GM21390 (cell line): Measurements from ENCODE around the gene CMSS1.

Experiments used
- ATAC-seq: cut with Tn5 transposase; IDR thresholded peaks from one replicate; pipeline ENCODE4 v1.9.1; 2021; ENCODE audit not compliant: unreplicated experiment

The CMSS1 gene

GRCh38 chr3:99978221-99978620 lies 160.6 kb downstream of the CMSS1 start:
- ATAC-seq: no peak

GRCh38 chr3:99980606-99981005 lies 162.9 kb downstream of the CMSS1 start:
- ATAC-seq: no peak

- no peak for ATAC-seq
Observed at GRCh38 chr3:99981138-99981537, 163.5 kb downstream of the CMSS1 start.

GRCh38 chr3:99982650-99983049 lies 165.0 kb downstream of the CMSS1 start:
- ATAC-seq: no peak

DNA sequence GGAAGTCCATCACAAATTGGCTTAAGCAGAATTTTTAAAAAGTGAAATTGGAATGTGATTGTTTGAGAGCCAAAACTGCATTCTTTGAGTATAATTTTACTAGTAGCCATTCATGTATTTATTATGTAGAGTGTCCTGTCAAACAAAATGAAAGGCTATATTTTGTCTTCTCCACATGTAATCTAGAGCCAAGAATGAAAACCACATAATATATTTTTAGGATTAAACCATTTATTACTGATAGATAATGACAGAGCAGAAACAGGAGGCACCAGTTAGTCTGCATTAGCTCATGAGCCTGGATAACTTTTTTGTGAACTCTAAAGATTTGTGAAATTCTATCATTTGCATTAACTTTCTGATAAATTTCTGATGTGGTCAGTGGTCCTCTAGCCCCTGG lies 166.5 kb downstream of the CMSS1 start:
- no peak for ATAC-seq

- no peak for ATAC-seq
Observed at GRCh38 chr3:99984668-99985067, 167.0 kb downstream of the CMSS1 start.

- no peak for ATAC-seq
Observed at GRCh38 chr3:99990179-99990578, 172.5 kb downstream of the CMSS1 start.

DNA sequence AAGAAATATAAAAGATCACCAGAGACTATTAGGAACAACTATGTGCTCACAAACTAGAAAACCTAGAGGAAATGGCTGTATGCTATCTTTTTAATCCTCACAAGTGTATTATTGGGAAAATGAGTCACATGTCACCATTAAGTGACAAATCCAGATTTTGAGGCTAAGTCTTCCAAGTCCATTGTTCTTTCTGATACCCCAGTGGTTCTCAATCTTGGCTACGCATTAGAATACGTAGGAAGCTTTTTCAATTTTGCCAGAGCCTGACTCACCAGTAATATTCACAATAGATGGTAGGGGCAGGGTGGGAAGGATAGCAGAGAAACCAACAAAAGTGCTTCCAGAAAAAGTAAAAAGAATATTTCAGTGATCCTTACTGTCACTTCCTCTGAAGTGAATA lies 179.6 kb downstream of the CMSS1 start:
- ATAC-seq: no peak

DNA sequence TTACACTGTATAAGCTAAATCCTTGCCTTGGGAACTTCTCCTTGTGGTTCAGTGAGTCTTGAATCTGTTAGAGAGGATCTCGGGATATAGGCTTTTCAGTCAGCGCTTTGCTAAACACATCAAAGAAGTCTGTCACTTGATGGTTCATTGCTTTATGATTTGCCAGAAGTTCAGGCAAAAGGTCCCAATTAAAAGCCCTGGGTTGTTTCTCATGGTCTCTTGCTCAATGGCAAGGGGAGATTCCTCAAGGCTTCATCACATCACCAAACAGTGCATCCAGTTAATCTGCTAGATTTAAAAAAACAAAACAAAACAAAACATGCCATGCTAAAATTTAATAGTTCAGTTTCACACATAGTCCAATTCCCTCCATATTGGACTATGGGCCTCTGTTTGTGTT lies 181.9 kb downstream of the CMSS1 start:
- no peak for ATAC-seq

DNA sequence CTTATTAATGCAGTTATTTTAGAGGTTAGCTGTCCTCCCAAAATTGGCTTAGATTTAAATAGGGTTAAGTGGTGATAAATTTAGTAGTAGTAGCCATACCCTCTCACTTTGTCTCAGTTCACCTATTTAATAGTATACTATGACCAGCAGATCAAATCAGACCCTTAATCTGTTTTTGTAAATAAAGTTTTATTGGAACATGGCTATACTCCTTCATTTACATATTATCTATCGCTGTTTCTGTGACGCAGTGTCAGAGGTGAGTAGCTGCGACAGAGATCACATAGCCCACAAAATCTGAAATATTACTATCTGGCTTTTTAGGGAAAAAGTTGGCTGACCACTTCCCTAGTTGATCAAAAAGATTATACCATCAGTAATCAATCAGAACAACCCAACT lies 183.4 kb downstream of the CMSS1 start:
- no peak for ATAC-seq

GRCh38 chr3:100001526-100002270 lies 184.0 kb downstream of the CMSS1 start:
- no peak for ATAC-seq

- ATAC-seq: no peak
Observed at GRCh38 chr3:100002599-100003350, 185.1 kb downstream of the CMSS1 start.

GRCh38 chr3:100003609-100004503 lies 186.2 kb downstream of the CMSS1 start:
- no peak for ATAC-seq

GRCh38 chr3:100004931-100005330 lies 187.3 kb downstream of the CMSS1 start:
- ATAC-seq: no peak

GRCh38 chr3:100005665-100006393 lies 188.2 kb downstream of the CMSS1 start:
- no peak for ATAC-seq

DNA sequence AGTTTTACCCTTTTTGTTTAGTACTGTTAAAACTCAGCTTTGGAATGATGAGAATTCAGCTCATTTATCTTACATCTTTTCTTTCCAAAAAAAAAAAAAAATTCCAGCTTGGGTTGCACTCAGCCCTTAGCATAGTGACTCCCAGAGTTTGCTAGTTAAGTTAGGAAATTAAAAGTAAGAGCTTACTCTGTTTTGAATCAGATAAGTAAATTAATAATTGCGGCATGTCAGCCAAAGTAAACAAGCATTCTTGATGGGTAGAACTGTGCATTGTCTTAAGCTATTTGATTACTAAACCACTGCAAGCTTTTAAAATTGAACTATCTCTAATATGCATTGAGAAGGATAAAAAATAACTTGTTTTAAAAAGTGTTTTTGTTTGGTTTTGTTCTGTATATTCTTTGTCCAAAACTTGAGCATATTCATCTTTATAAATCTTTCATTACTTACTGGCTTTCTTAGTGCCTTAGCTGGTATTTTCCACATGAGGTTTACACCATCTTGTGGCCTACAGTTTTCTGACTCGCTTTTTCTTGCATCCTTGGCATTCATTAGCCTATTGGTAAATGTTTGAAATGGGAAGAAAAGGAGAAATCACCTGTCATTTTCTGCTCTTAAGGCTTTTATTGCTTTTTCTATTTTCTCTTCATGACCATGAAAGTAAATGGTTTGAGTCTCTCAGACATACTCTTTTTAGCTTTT lies 189.1 kb downstream of the CMSS1 start:
- ATAC-seq: no peak

GRCh38 chr3:100007313-100007712 lies 189.7 kb downstream of the CMSS1 start:
- no peak for ATAC-seq

GRCh38 chr3:100008081-100008698 lies 190.5 kb downstream of the CMSS1 start:
- ATAC-seq: no peak

GRCh38 chr3:100009276-100010086 lies 191.8 kb downstream of the CMSS1 start:
- no peak for ATAC-seq
